NB4 (cell line): Measurements from ENCODE around the gene RAPGEF5.

Experiments used
- DNase-seq: peaks from one replicate; pipeline ENCODE4 v3.0.0; 2010; ENCODE audit warnings: low read depth
- H3K4me3 ChIP-seq: one replicate; pipeline ENCODE4 v1.5.1; 2011; ENCODE audit warnings: mild to moderate bottlenecking, low read depth, low read length, moderate library complexity
- MYC ChIP-seq: IDR thresholded peaks from 2 replicates; pipeline ENCODE4 v1.6.1; 2011; ENCODE audit warnings: low read depth, low read length
- POLR2A ChIP-seq: IDR thresholded peaks from 2 replicates; pipeline ENCODE4 v1.6.1; 2011; ENCODE audit warnings: mild to moderate bottlenecking; ENCODE audit not compliant: insufficient read length; ENCODE audit errors: extremely low read depth
- TF ChIP-seq, protein P1 (sequence below): IDR thresholded peaks from 2 replicates; pipeline ENCODE4 v1.6.1; 2011; ENCODE audit warnings: low read depth, low read length
- TF ChIP-seq, protein P2 (sequence below): IDR thresholded peaks from one replicate; pipeline ENCODE4 v1.5.1; 2012; ENCODE audit warnings: low read depth, low read length

RAPGEF5 gene

DNA sequence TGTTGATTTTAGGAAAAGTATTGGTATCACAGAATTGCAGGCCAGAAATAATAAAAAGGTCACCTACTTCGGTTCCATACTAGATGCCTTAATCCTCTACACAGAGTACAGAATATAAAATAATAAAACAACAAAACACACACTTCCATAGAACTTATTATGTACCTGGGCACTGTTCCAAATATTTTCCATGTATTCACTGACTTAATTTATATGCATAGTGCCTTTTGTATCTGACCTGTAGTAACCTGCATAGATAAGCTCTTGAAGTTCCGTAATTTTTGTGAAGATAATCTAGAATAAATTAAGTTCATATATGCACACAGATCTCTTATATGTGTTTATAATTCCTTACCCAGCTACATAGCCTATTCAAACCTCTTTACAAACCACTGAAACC lies 78.3 kb downstream of the RAPGEF5 start:
- DNase-seq, result no peak
- H3K4me3 ChIP-seq, result no peak overlapping the region
- TF ChIP-seq, protein P1, sequence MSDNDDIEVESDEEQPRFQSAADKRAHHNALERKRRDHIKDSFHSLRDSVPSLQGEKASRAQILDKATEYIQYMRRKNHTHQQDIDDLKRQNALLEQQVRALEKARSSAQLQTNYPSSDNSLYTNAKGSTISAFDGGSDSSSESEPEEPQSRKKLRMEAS, result no peak
- TF ChIP-seq MYC (no peak), POLR2A (no peak)
- TF ChIP-seq, protein P2, sequence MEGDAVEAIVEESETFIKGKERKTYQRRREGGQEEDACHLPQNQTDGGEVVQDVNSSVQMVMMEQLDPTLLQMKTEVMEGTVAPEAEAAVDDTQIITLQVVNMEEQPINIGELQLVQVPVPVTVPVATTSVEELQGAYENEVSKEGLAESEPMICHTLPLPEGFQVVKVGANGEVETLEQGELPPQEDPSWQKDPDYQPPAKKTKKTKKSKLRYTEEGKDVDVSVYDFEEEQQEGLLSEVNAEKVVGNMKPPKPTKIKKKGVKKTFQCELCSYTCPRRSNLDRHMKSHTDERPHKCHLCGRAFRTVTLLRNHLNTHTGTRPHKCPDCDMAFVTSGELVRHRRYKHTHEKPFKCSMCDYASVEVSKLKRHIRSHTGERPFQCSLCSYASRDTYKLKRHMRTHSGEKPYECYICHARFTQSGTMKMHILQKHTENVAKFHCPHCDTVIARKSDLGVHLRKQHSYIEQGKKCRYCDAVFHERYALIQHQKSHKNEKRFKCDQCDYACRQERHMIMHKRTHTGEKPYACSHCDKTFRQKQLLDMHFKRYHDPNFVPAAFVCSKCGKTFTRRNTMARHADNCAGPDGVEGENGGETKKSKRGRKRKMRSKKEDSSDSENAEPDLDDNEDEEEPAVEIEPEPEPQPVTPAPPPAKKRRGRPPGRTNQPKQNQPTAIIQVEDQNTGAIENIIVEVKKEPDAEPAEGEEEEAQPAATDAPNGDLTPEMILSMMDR, result no peak

DNA sequence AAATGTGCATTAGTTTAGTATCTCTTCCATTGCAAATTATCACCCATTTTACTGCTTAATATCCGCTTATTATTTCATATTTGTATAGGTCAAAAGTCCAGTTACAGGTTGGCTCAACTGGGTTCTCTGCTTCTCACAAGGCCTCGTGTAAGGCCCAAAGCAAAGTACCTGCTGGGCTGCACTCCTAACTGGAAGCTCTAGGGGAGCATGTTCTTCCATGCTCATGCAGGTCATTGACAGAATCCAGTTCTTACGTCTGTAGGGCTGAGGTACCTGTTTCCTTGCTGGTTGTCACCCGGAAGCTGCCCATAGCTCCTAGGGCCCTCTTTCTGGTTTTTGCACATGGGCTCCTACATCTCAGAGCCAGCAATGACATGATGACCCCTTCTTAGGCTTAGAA lies 79.6 kb downstream of the RAPGEF5 start:
- TF ChIP-seq, protein P1, result no peak
- TF ChIP-seq, protein P2, result no peak
- TF ChIP-seq POLR2A (no peak), MYC (no peak)
- H3K4me3 ChIP-seq, result no peak overlapping the region
- DNase-seq, result no peak

DNA sequence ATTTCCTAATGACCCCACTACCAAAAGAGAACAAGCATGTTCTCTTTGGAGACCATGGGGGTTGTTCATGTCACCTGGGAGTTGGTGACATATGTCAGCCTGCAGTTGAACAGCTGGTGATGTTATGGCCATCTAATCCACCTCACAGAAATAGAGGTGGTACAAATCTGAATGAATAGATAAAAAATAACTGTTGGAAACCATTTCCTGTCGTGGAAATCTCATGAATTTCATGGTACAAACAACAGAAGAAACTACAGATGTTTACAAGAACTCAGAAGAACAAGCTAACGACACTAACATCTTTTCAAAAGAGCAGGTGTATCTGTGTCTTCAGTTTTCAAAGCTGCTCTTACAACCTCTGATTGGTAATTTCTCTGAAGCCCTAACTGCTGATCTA lies 81.3 kb downstream of the RAPGEF5 start:
- TF ChIP-seq, protein P1, result no peak
- TF ChIP-seq, protein P2, result no peak
- no peak for DNase-seq
- no peak overlapping the region for H3K4me3 ChIP-seq

DNA sequence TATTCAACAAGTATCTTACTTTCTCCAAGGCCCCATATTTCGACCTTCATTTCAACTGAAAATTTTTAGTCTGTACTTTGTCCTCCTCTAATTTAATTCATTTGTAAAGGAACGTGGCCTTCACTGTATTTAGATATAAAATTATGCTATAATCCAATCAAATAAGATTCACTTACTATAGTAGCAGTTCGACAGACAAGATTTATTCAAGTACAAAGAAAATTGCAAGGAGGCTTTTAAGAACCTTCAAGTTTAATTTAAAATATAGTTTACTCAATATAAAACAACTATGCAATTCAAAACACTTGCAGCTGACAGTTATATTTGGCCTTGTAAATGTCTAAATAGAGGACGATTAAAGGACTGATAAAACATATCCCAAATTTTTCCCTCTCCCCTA lies 85.6 kb downstream of the RAPGEF5 start:
- DNase-seq, result no peak
- no peak overlapping the region for H3K4me3 ChIP-seq
- TF ChIP-seq POLR2A (no peak), MYC (no peak)
- TF ChIP-seq, protein P1, result no peak
- TF ChIP-seq, protein P2, result no peak

DNA sequence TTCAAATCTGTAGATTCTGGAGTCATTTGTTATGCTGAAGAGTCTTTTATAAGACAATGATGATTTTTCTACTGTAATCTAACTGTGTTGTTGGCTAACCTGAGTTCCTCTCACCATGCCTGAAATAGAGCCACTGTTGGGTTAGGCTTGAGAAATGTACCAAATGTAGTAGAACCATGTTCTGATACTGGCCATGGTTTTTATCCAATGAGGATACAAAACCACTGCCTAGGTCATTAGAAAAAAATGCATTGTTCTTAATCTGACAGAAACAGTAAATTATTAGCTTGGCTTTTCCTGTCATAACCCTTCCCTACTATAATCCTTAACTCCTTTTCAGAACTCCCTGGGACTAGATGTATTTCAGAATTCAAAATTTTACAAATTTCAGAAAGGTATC lies 86.6 kb downstream of the RAPGEF5 start:
- DNase-seq, result no peak
- H3K4me3 ChIP-seq, result no peak overlapping the region
- TF ChIP-seq POLR2A, result no peak
- TF ChIP-seq, protein P1, result no peak
- TF ChIP-seq, protein P2, result no peak
- no peak for TF ChIP-seq MYC

DNA sequence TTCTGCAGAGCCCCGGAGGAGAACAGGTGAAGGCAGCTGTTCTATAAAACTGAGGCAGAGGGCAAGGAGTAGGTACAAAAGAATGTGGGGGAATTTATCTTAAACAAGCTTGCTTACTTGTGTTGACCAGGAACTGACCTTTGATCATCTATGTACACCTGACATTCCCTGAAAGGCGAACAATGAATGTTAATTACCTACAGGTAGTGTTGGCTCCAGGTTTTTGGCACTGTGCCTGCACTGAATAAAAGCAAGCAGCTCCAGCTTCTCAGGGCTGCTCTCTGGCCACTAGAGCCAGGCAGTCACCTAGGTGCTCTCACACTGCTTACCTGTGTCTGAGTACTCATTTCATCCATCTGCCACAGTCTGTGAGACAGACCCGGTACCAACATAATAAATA lies 87.0 kb downstream of the RAPGEF5 start:
- H3K4me3 ChIP-seq, result no peak overlapping the region
- DNase-seq, result no peak
- TF ChIP-seq, protein P2, result no peak
- TF ChIP-seq, protein P1, result no peak
- TF ChIP-seq POLR2A (no peak), MYC (no peak)
